Stimulated activated CD8-positive, alpha-beta memory T cell treated with anti-CD3 and anti-CD28 coated beads, Interleukin-12 subunit alpha, Interleukin-12 subunit beta, amount 100 ng/mL, for 4 hours (primary cell): Measurements from ENCODE around the gene ADCK2.
"Not testable (repeated sequence)": the region's sequence is repeated elsewhere in the genome, so short reads cannot be mapped to it uniquely, and the experiment has no call there.

Source experiments
- DNase-seq: peaks from one replicate; pipeline ENCODE4 v3.0.0-alpha.2; 2020; ENCODE audit warnings: low read depth

The ADCK2 gene

DNA sequence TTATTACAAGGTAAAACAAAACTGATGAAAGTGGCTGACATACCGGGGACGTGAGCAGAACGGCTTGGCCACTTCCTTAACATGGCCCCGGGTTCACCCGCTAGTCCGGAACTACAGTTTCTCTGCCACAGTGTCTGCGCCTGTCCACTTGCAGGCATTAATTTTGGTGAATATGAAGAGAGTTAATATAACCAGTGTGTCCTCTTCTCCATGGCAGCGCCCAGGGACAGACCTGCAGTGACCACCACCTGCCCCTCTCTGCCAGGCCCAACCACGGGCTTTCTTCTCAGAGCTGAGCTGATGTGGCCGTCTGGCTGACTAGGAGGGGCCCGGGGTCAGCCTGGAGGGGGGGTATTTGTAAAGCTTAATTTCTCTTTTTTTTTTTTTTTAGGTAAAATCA lies 22.6 kb downstream of the ADCK2 start:
- DNase-seq, result no peak

DNA sequence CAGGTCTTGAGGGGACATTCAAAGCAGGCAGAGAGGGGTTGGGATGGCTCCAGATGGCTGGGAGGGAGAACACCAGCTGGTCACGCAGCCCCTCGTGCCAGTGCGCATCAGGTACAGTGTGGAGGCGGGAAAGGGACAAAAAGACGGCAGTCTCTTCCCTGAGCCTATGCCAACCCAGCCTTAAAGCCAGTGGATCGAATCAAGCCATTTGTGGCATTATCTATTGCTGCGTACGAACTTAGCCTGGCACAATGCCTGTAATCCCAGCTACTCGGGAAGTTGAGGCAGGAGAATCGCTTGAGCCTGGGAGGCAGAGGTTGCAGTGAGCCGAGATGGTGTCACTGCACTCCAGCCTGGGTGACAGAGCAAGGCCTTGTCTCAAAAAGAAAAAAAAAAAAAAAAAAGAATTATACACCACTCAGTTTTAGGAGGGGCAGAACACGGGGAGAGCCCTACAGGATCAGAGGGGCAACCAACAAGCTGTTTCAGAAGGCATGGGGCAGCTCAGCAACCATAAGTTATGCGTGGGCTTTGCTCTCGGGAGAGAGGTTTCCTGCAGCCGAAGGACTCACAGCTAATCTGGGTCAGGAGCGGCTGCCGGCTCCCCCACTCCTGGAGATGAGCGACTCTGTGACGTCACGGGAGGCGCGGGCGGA lies 23.4 kb downstream of the ADCK2 start:
- DNase-seq, result peak; percentile 90

DNA sequence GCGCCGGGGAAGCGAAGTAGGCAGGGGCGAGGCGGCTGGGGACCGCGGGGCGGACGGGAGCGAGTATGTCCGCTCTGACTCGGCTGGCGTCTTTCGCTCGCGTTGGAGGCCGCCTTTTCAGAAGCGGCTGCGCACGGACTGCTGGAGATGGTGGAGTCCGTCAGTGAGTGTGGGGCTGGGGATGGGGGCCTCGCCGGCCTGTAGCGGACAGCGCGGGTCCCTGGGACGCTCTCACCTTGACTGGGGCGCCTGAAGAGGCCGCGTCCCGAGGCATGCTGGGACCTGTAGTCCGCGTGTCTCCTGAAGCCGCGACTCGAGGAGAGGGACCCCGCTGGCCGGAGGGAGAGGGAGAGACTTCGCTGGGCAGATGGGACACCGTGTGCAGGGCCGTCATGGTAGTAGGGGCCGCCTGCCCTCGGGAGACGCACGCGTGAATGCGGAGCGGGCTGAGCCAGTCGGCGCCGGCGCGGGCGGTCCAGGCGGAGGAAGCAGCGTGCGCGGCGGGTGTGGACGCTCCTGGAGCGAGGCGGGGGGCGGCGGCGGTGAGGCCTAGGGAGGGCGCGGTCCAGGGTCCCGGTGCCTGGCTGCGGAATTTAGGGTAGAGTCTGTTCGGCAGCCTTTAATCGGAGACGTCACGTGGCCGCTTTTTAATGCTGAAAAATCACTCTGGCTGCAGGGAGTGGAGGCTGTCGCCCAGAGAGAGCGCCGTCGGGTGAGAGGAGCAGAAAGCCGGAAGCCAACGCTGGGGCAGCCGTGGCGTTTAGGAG lies 24.1 kb downstream of the ADCK2 start, which contains the start of gene NDUFB2:
Gene NDUFB2, plus strand, starts transcription at position 29 of the 767 bp plus-strand sequence. Its CDS starts 37 bp downstream, at position 66.
- peak; percentile 69 for DNase-seq

DNA sequence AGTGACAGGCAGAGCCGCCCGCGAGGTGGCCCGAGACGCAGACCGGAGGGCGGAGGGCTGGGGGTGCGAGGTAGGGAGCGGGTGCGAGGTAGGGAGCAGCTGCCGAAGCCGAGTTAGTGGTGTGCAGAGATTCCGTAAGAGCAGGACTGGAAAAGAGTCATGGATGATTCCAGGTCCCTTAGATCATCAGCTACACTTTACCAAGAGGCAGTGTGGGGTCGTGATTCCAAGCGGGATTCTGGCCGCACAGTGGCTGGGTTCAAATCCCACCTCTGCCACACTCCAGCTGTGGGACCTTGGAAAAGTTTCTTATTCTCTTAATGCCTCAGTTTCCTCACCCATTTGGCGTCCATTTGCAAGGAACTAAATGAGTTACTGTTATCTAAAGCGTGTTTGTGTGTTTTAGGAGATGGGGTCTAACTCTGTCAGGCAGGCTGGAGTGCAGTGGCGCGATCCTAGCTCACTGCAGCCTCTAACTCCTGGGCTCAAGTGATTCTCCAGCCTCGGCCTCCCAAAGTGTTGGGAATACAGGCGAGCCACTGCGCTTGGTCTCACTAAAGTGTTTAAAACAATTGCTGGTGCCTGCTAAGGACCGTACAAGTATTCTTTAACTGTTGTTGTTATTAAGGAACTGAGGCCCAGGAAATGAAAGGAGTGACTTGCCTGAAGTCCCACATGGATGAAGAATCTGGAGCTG lies 24.9 kb downstream of the ADCK2 start:
- DNase-seq, result no peak

DNA sequence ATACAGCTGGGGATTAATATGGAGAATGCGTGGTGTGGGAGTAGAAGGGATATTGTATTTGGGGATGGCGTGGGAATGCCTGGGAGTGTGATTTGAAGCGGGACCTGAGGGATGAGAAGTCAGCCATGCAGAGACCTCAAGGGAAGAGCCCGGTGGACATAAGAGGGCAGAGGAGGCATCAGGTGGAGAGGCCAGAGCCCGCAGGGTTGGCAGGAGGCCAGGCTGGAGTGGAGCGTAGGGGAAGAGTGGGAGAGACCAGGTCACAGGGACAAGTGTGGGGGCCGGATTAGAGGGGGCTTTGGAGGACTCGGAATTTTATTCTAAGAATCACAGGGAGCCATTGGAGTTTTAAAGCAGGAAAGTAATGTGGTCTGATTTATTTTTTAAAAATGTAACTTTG lies 25.7 kb downstream of the ADCK2 start:
- no peak for DNase-seq

DNA sequence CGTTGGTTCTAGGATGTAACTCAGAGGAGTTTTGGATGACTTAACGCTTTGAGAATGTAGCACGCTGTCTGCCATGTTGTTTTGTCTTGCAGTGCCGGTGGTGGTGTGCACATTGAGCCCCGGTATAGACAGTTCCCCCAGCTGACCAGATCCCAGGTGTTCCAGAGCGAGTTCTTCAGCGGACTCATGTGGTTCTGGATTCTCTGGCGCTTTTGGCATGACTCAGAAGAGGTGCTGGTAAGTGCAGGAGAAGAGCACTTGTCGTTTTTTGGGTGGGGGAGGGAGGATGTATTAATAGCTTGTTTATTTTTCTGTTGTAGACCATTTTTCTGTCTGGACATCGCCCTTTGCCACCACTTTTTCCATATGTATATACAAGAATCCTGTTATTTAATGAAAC lies 30.0 kb downstream of the ADCK2 start:
- DNase-seq, result no peak

DNA sequence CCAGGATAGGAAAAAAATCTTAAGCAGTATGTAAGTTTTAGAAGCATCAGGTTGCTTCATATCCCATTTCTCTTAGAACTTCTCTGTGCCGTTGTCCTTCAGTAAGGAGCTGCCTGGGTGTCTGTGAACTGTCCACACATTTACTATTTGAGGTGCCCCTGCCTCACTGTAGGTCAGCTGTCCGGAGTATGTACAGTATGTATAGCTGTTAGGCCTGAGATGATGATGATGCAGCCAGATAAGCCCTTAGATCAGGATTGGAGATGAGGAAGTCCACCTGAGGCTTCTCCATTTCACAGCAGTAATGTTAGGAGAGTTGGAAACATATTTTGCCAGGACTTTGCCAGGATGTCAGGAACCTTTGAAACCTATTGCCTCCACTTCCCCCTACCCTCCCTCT lies 31.5 kb downstream of the ADCK2 start:
- no peak for DNase-seq

DNA sequence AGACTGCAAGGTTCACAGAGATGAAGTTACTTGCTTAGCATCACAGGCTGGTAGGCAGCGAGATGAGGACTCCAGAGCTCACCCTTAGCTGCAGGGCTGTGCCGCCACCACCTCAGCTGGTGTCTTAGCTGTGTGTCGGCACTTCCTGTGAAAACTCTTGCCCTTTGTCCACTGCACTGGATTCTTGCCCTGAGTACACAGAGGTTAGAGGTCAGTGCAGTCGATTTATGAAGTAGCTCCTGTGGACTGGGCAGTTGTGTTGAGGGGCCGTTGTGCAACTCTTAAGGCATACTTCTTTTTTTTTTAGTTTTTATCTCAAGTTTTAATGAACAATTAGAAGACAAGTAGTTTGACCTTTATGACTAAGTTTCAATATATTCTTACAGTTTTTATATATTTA lies 34.4 kb downstream of the ADCK2 start:
- no peak for DNase-seq

DNA sequence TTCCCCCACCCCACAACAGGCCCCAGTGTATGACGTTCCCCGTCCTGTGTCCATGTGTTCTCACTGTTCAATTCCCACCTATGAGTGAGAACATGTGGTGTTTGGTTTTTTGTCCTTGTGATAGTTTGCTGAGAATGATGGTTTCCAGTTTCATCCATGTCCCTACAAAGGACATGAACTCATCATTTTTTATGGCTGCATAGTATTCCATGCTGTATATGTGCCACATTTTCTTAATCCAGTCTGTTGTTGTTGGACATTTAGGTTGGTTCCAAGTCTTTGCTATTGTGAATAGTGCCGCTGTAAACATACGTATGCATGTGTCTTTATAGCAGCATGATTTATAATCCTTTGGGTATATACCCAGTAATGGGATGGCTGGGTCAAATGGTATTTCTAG lies 36.0 kb downstream of the ADCK2 start:
- not testable (repeated sequence) for DNase-seq

DNA sequence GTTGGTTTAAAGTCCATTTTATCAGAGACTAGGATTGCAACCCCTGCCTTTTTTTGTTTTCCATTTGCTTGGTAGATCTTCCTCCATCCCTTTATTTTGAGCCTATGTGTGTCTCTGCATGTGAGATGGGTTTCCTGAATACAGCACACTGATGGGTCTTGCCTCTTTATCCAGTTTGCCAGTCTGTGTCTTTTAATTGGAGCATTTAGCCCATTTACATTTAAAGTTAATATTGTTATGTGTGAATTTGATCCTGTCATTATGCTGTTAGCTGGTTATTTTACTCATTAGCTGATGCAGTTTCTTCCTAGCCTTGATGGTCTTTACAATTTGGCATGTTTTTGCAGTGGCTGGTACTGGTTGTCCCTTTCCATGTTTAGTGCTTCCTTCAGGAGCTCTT lies 39.6 kb downstream of the ADCK2 start:
- DNase-seq, result not testable (repeated sequence)

DNA sequence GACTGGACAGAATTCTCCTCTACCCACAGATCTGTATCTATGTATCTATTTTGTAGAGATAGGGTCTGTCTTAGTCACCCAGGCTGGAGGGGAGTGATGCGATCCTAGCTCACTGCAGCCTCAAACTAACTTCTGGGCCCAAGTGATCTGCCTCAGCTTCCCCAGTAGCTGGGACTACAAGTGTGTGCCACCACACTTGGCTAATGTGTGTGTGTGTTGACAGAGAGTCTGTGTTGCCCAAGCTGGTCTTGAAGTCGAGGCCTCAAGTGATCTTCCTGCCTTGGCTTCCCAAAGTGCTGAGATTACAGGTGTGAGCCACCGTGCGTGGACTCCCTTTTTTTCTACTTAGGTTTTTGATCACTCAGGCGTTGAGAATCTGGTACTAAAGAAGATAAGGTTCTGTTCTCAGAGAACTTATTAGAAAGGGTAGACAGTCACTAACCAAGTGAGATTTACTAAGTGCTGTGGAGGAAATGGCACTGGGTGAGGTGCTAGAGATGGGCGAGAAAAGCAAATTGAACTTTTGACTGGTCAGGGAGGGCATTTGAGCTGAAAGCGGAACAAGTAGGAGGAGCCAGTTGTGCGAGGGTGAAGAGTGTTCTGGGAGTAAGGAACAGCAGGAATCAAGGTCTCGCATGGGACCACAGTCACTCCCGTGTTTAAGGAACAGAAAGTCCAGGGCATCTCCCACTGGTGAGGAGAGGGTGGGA lies 41.7 kb downstream of the ADCK2 start:
- no peak for DNase-seq

DNA sequence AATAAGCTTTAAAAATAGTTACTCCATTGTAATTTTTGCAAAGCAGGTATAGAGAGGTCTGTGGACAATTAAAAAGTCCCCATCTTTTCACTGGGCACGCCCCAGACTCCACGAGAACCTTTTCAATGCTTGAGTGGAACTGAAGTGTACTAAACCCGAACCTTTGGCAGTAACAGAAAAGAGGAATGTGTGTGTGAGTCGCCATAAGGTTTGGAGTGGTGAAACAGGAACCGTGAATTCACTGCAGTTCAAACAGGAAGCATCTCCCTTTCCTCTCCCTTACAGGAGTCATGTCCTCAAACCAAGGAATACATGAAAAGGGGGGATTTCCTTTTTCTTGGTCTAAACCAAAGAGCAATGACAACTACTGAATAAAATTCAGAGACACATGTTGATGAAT lies 47.0 kb downstream of the ADCK2 start:
- no peak for DNase-seq

DNA sequence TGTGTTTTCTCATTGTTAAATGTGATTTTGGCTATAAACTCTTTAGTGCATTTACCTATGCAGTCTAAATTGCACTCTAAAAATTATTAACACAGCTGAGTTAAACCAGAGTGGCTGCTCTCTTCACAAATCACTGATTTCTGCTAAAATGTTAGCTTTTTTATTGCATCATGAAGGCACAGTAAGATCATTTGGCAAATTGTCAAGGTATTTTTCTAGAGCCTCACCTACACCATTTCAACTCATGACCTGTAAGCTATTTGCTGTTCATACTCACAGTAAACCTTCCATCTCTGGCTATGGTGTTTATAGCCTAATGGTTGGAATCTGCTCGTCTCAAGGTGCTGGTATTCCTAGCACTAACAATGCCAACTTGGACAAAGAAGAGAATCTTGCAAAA lies 49.5 kb downstream of the ADCK2 start:
- DNase-seq, result no peak

DNA sequence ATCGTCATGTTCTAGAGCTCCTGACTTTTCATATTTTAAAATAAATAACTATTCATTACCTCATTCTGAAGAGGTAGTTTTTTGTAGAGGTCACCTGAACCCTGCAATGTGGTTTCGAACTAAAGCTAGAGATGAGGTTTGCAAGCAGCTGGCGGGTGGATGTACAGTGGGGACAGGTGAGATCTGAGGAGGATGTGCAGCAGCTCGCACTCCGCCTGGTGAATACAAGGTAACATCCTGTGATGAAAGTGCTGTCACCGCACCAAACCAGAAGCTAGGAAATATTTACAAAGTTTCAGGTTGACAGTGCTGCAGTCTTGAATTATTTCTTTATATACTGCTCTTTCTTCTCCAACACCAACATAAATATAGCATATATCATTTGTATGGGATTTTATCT lies 50.3 kb downstream of the ADCK2 start:
- no peak for DNase-seq

DNA sequence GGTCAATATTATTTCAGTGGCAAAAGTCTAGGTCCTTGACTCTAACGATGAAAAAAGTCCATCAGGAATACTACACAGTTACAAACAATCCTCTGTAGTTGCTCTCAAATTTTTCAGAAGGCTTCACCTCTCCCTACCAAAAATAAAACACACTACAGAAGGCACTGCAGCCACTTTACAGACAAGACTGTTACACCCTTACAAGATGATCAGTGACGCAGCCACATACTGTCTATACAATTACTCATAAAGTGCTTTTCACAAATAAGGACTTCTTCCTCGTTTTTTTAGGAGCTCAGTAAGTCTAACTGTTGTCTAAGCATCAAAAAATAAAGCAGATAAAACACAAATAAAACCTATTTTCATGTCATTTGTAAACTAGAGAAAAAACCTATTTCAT lies 50.8 kb downstream of the ADCK2 start:
- no peak for DNase-seq

DNA sequence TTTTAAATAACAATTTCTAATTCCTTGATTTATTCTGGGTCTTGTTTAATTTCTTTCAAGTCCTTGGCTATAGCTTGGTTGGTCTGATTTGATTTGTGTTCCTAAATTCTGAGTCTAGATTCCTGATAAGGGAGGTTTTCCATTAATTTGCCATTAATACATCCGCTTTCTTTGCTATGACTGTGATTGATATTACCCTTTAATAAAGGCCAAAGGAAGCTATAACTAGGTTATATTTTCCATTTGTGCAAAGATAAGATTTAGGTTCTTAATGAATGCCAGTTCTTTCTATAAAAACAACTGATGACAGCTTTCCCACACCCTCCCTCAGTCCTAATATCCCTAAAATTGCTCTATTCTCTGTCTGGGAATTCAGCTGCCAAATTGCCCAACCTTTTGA lies 52.0 kb downstream of the ADCK2 start:
- DNase-seq, result no peak

DNA sequence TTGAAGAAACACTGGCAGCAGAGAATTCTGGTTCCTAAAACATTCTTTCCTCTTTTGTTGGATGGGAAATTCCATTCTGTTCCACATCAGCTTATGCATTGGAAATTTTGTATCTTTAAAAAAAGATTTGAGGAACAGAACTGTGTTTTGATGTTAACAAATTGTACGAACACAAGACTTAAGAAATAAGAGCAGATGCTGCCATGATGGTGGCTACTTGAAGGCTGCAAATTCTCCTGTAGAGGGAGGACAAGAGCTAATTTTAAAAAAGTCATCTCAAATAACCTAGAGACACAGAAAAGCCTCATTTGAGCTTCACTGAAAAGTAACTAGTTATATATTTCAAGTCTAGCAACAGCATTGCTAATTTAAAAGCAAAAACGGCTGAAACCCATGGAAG lies 53.5 kb downstream of the ADCK2 start:
- DNase-seq, result no peak

DNA sequence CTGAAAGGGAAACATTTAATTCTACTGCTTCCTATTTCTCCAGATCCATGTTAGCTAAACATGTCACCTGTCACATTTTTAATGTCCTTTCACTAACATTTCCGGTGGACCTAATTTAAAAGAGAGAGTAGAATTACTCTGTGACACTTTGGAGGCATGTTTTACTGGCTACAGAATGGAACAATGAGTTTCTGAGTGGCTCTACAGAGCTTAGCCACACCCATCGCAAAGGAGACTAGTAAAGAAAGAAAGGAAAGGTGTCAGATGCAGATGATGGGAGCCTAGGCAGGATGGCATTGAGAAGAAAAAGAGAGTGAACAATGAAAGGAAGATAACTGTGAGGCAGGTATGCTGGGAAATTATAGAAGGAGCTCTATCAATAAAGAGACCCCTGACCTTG lies 59.7 kb downstream of the ADCK2 start:
- DNase-seq, result no peak

DNA sequence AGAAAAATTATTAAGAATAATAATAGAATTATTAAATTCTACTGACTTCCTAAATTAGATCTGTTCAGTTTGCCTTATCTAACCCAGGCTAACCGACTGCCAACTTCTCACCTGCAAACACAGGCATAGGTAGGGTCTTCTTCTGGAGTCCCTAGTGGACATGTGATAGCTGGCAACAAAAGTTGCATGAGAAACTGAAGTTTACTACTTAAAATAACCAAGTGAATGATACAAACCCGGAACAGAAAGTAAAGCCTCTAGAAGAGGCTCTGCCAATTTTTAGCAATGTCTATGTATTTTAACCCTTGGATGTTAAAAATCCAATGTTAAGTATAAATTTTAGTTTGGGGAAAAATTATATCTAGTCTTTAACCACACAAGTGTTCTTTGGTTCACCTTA lies 61.4 kb downstream of the ADCK2 start:
- no peak for DNase-seq

DNA sequence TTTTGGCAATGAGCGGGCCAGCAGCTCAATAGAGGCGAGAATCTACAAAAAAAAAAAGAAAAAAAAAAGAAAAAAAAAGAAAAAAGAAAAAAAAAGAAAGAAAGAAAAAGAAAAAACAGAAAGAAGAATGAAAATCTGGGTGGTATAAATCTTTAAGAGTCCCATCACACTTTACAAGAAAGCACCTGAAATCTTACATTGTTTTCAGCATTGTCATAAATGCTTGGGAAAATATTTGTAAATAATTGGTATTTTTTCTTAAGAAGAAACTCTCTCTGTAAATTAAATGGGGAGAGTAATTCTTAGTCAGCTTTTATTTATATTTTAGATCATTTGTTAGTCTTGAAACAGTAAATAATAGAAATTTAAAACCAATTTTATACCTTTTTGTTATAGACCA lies 62.0 kb downstream of the ADCK2 start:
- DNase-seq, result no peak

DNA sequence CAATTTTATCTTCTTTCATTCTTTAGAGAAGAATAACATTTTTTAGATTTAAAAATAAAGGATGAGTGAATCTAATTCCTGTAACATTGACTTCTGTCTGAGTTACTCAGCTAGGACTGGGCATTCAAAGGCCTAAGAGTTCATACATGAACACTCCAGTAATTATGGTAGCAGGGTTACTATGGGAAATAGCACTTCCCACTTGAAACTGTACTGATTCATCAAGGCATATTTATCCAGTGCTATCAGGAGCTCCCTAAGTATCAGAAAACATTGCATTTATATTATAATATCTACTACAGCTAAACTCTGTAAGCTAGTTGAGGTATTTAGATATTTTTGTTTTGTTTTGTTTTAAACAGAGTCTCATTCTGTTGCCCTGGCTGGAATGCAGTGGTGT lies 65.5 kb downstream of the ADCK2 start:
- no peak for DNase-seq

DNA sequence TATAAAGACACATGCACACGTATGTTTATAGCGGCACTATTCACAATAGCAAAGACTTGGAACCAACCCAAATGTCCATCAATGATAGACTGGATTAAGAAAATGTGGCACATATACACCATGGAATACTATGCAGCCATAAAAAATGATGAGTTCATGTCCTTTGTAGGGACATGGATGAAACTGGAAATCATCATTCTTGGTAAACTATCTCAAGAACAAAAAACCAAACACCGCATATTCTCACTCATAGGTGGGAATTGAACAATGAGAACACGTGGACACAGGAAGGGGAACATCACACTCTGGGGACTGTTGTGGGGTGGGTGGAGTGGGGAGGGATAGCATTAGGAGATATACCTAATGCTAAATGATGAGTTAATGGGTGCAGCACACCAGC lies 70.5 kb downstream of the ADCK2 start:
- DNase-seq, result not testable (repeated sequence)

DNA sequence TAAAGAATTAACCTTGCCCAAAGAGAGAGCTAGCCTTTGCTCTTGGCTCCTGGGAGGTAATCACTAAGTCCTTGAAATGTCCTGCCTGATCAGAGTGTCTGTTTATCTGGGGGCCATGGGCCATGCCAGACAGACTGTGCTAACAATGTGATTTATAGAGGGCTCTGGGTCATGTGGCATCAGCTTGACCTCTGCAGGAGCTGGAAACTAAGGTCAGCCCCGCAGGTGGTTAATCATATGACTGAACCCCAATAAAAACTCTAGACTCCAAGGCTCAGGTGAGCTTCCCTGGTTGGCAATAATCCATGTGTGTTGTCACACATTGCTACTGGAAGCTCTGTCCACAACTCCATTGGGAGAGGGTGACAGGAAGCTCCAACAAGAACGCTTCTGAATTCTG lies 71.3 kb downstream of the ADCK2 start:
- no peak for DNase-seq
